ENCODE results near the gene ADCY1.
"Not testable (repeated sequence)": the region's sequence is repeated elsewhere in the genome, so short reads cannot be mapped to it uniquely, and the experiment has no call there.

Gene ADCY1

GRCh38 chr7:45718464-45719330 lies 144.5 kb downstream of the ADCY1 start:
- H3K9ac ChIP-seq (ENCODE audit: low read length): no peak overlapping the region
- no peak for DNase-seq
- H3K9me3 ChIP-seq (replicated peaks; ENCODE audit: insufficient read depth, low read length): no peaks in the 10 kb centered on the region
- H3F3A ChIP-seq (ENCODE audit: insufficient read depth, low read length): no peaks in the 10 kb centered on the region
- no peaks in the 10 kb centered on the region for H3K4me1 ChIP-seq (ENCODE audit: low read length)
- H2AFZ ChIP-seq (ENCODE audit: low read length): no peak overlapping the region
- no peak overlapping the region for H3K4me2 ChIP-seq (ENCODE audit: low read depth, low read length)
- H4K20me1 ChIP-seq (ENCODE audit: insufficient read depth, low read length): no peaks in the 10 kb centered on the region
- H3K27ac ChIP-seq (ENCODE audit: low read length): no peak overlapping the region
- TF ChIP-seq CTCF (IDR thresholded peaks at IDR 0.05; ENCODE audit: low read length) (no peak), EZH2 (optimal IDR thresholded peaks at IDR 0.05; ENCODE audit: low read depth, low read length) (no peak)
- no peaks in the 10 kb centered on the region; the same call in 1 of the 2 replicates for H3K36me3 ChIP-seq (replicated peaks; ENCODE audit: insufficient read depth, low read length)
- no peaks in the 10 kb centered on the region for H3K27me3 ChIP-seq (replicated peaks; ENCODE audit: insufficient read depth, low read length)
- H3K4me3 ChIP-seq (ENCODE audit: low read length): no peak overlapping the region
- no peaks in the 10 kb centered on the region for H3K9me2 ChIP-seq (replicated peaks; ENCODE audit: insufficient read depth, low read length)
- H3K79me2 ChIP-seq (ENCODE audit: low read length): no peaks in the 10 kb centered on the region

GRCh38 chr7:45720989-45721388 lies 146.8 kb downstream of the ADCY1 start:
- Histone ChIP-seq H3K9me3 (replicated peaks; ENCODE audit: insufficient read depth, low read length) (no peaks in the 10 kb centered on the region), H3F3A (ENCODE audit: insufficient read depth, low read length) (no peaks in the 10 kb centered on the region), H3K79me2 (ENCODE audit: low read length) (no peaks in the 10 kb centered on the region), H3K36me3 (replicated peaks; ENCODE audit: insufficient read depth, low read length) (no peaks in the 10 kb centered on the region; the same call in 1 of the 2 replicates), H3K4me1 (ENCODE audit: low read length) (no peaks in the 10 kb centered on the region), H3K4me3 (ENCODE audit: low read length) (no peak overlapping the region), H3K9ac (ENCODE audit: low read length) (no peak overlapping the region), H3K9me2 (replicated peaks; ENCODE audit: insufficient read depth, low read length) (no peaks in the 10 kb centered on the region), H4K20me1 (ENCODE audit: insufficient read depth, low read length) (no peaks in the 10 kb centered on the region), H2AFZ (ENCODE audit: low read length) (no peak overlapping the region), H3K4me2 (ENCODE audit: low read depth, low read length) (no peak overlapping the region), H3K27me3 (replicated peaks; ENCODE audit: insufficient read depth, low read length) (no peaks in the 10 kb centered on the region), H3K27ac (ENCODE audit: low read length) (no peak overlapping the region)
- DNase-seq: no peak
- no peak for TF ChIP-seq EZH2 (optimal IDR thresholded peaks at IDR 0.05; ENCODE audit: low read depth, low read length)
- no peak for TF ChIP-seq EZH2phosphoT487 (IDR thresholded peaks at IDR 0.05; ENCODE audit: low read length)
- TF ChIP-seq CTCF (IDR thresholded peaks at IDR 0.05; ENCODE audit: low read length): no peak

- Histone ChIP-seq H3K9me3 (replicated peaks; ENCODE audit: insufficient read depth, low read length) (no peaks in the 10 kb centered on the region), H3K9ac (ENCODE audit: low read length) (no peak overlapping the region), H3K9me2 (replicated peaks; ENCODE audit: insufficient read depth, low read length) (no peaks in the 10 kb centered on the region), H4K20me1 (ENCODE audit: insufficient read depth, low read length) (no peaks in the 10 kb centered on the region), H3K79me2 (ENCODE audit: low read length) (no peaks in the 10 kb centered on the region), H3K27ac (ENCODE audit: low read length) (no peak overlapping the region), H2AFZ (ENCODE audit: low read length) (no peak overlapping the region), H3K36me3 (replicated peaks; ENCODE audit: insufficient read depth, low read length) (no peaks in the 10 kb centered on the region; the same call in 1 of the 2 replicates), H3K4me3 (ENCODE audit: low read length) (no peak overlapping the region), H3F3A (ENCODE audit: insufficient read depth, low read length) (no peaks in the 10 kb centered on the region), H3K4me1 (ENCODE audit: low read length) (no peaks in the 10 kb centered on the region), H3K4me2 (ENCODE audit: low read depth, low read length) (no peak overlapping the region), H3K27me3 (replicated peaks; ENCODE audit: insufficient read depth, low read length) (no peaks in the 10 kb centered on the region)
- TF ChIP-seq EZH2 (optimal IDR thresholded peaks at IDR 0.05; ENCODE audit: low read depth, low read length): no peak
- no peak for TF ChIP-seq EZH2phosphoT487 (IDR thresholded peaks at IDR 0.05; ENCODE audit: low read length)
- no peak for TF ChIP-seq CTCF (IDR thresholded peaks at IDR 0.05; ENCODE audit: low read length)
- no peak for DNase-seq
Observed at GRCh38 chr7:45721686-45722598, 147.8 kb downstream of the ADCY1 start.

- not testable (repeated sequence) for H3K4me3 ChIP-seq (ENCODE audit: low read length); H3K36me3 ChIP-seq (replicated peaks; ENCODE audit: insufficient read depth, low read length); H3K79me2 ChIP-seq (ENCODE audit: low read length); H3K9ac ChIP-seq (ENCODE audit: low read length); H3K27ac ChIP-seq (ENCODE audit: low read length); H3K4me1 ChIP-seq (ENCODE audit: low read length); H3K27me3 ChIP-seq (replicated peaks; ENCODE audit: insufficient read depth, low read length); H2AFZ ChIP-seq (ENCODE audit: low read length); H4K20me1 ChIP-seq (ENCODE audit: insufficient read depth, low read length); DNase-seq; H3K4me2 ChIP-seq (ENCODE audit: low read depth, low read length); H3F3A ChIP-seq (ENCODE audit: insufficient read depth, low read length); H3K9me2 ChIP-seq (replicated peaks; ENCODE audit: insufficient read depth, low read length); H3K9me3 ChIP-seq (replicated peaks; ENCODE audit: insufficient read depth, low read length)
Observed at GRCh38 chr7:45725231-45725630, 151.1 kb downstream of the ADCY1 start.
